Upper lobe of left lung (tissue), 6 donors: ENCODE results near the gene VEZT. TPM values are rescaled to one million over a fixed set of nuclear protein-coding genes. Genes with fewer than 3 reads are reported as not detected.
A peak's percentile ranks its signal among the peaks of the same experiment; 100 is the strongest.

Source experiments
- ATAC-seq, 2 donors: fragments of 200-7000 bp; cut with Tn5 transposase; one replicate each; pipeline ENCODE4 v1.9.1; 2022; ENCODE audit warnings: mild to moderate bottlenecking in 2 of 2, moderate library complexity in 2 of 2; ENCODE audit not compliant: low FRiP score in 2 of 2
- DNase-seq, 2 donors: peaks; one replicate each; pipeline ENCODE4 v3.0.0-alpha.2; 2019 to 2020
- H3K27ac ChIP-seq, 4 donors: fragments of 200-600 bp; sonication (generic); one replicate each; pipeline ENCODE4 v1.5.1; 2016 to 2019
- H3K27me3 ChIP-seq, 4 donors: fragments of 200-600 bp; sonication (generic); one replicate each; pipeline ENCODE4 v1.5.1; 2017 to 2019
- H3K36me3 ChIP-seq, 4 donors: fragments of 200-600 bp; sonication (generic); one replicate each; pipeline ENCODE4 v1.5.1; 2016 to 2019
- H3K4me1 ChIP-seq, 4 donors: fragments of 200-600 bp; sonication (generic); one replicate each; pipeline ENCODE4 v1.5.1; 2018 to 2019
- H3K4me3 ChIP-seq, 4 donors: fragments of 200-600 bp; sonication (generic); one replicate each; pipeline ENCODE4 v1.5.1; 2017 to 2019; ENCODE audit warnings: mild to moderate bottlenecking in 2 of 4, moderate library complexity in 1 of 4
- H3K9me3 ChIP-seq, 4 donors: fragments of 200-600 bp; sonication (generic); one replicate each; pipeline ENCODE4 v1.5.1; 2018 to 2019
- CTCF ChIP-seq, 6 experiments: fragments of 450-650 bp in 4 of 6; fragments of 200-600 bp in 2 of 6; sonication (generic) in 2 of 6; IDR thresholded peaks; one replicate each; pipeline ENCODE4 v1.5.1; 2016 to 2019; ENCODE audit warnings: antibody characterized with exemption in 6 of 6
- EP300 ChIP-seq, 4 donors: sonication (generic); formaldehyde crosslinking; IDR thresholded peaks; one replicate each; pipeline ENCODE4 v1.5.1; 2017; ENCODE audit warnings: antibody characterized with exemption in 4 of 4, control low read depth in 2 of 4
- POLR2A ChIP-seq, 4 donors: fragments of 450-650 bp; IDR thresholded peaks; one replicate each; pipeline ENCODE4 v1.5.1; 2016 to 2017; ENCODE audit warnings: antibody characterized with exemption in 4 of 4, mild to moderate bottlenecking in 2 of 4
- POLR2AphosphoS5 ChIP-seq, 2 donors: sonication (generic); formaldehyde crosslinking; IDR thresholded peaks; one replicate each; pipeline ENCODE4 v1.5.1; 2017; ENCODE audit warnings: antibody characterized with exemption in 2 of 2
- WGBS, 2 donors: methylation state at CpG; one replicate each; pipeline ENCODE4 v1.1.5; 2017 to 2018; 5-methylcytosine and 5-hydroxymethylcytosine counted together
- total RNA-seq, 6 donors: library from RNA; depleted of rRNA in 4 of 6; stranded (reverse); fragments of >200 nt in 4 of 6; gene quantifications; one replicate each; pipeline versions ENCODE4 v1.1.0 to v1.2.1, GENCODE V29; 2016 to 2021
- donor health status: DM: no; HTN: no; CAD: no; lungs with moderate emphysema.
- donor health status: DM: no; HTN: yes; CAD: no; lungs with severe emphysema.

Gene VEZT
- total RNA-seq, 6 donors from 2014 or later = 29.6 to 119 (median 69.5) TPM

- ATAC-seq = no peak
- DNase-seq = no peak
- H3K27me3 ChIP-seq = no peaks in the 10 kb centered on the region
Measured at GRCh38 chr12:95328708-95329107, 111.1 kb downstream of the VEZT start.

GRCh38 chr12:95335948-95336347 lies 118.3 kb downstream of the VEZT start:
- H3K36me3 ChIP-seq = no peaks in the 10 kb centered on the region
- H3K27ac ChIP-seq = peak overlapping the region; percentile 9 to 71 (median 28)
- WGBS, 2 donors = 44 to 45% methylated on average over 4 of the region's 4 CpGs
- peaks cover 5 to 12% (median 10%) of the 10 kb centered on the region in 4 donors for H3K4me1 ChIP-seq
- DNase-seq (no peak), ATAC-seq (no peak)
- no peaks in the 10 kb centered on the region for H3K27me3 ChIP-seq
- peak overlapping the region in 1 of 4 donors; percentile 14 for H3K4me3 ChIP-seq
- TF ChIP-seq POLR2AphosphoS5 (IDR thresholded peaks at IDR 0.05) = no peak
- TF ChIP-seq POLR2A (IDR thresholded peaks at IDR 0.05) = no peak
- no peak for TF ChIP-seq EP300 (IDR thresholded peaks at IDR 0.05)
- no peak for TF ChIP-seq CTCF (IDR thresholded peaks at IDR 0.05)
- no peaks in the 10 kb centered on the region for H3K9me3 ChIP-seq

More at GRCh38 chr12:95328708-95329107, 111.1 kb downstream of the VEZT start:
- H3K4me3 ChIP-seq = no peak overlapping the region
- peaks cover 0 to 4% (median 0%) of the 10 kb centered on the region in 4 donors for H3K4me1 ChIP-seq
- H3K9me3 ChIP-seq = no peaks in the 10 kb centered on the region
- no peak overlapping the region for H3K27ac ChIP-seq
- H3K36me3 ChIP-seq = no peaks in the 10 kb centered on the region
- no peak for TF ChIP-seq CTCF (IDR thresholded peaks at IDR 0.05)
- TF ChIP-seq EP300 (IDR thresholded peaks at IDR 0.05) = no peak
- no peak for TF ChIP-seq POLR2AphosphoS5 (IDR thresholded peaks at IDR 0.05)
- TF ChIP-seq POLR2A (IDR thresholded peaks at IDR 0.05) = no peak

- ATAC-seq = peak; percentile 81 to 88
Measured at GRCh38 chr12:95336387-95337067, 118.9 kb downstream of the VEZT start.

GRCh38 chr12:95337146-95337545 lies 119.5 kb downstream of the VEZT start:
- Histone ChIP-seq H3K4me1 (peaks cover 5 to 12% (median 10%) of the 10 kb centered on the region in 4 donors), H3K27me3 (no peaks in the 10 kb centered on the region), H3K27ac (no peak overlapping the region), H3K4me3 (no peak overlapping the region), H3K36me3 (no peaks in the 10 kb centered on the region), H3K9me3 (no peaks in the 10 kb centered on the region)
- no peak for ATAC-seq
- 60 to 69% methylated on average over 5 of the region's 5 CpGs for WGBS, 2 donors
- no peak for DNase-seq
- TF ChIP-seq POLR2AphosphoS5 (IDR thresholded peaks at IDR 0.05) (no peak), CTCF (IDR thresholded peaks at IDR 0.05) (no peak), POLR2A (IDR thresholded peaks at IDR 0.05) (no peak), EP300 (IDR thresholded peaks at IDR 0.05) (no peak)

More at GRCh38 chr12:95336387-95337067, 118.9 kb downstream of the VEZT start:
- H3K4me1 ChIP-seq = peaks cover 5 to 12% (median 10%) of the 10 kb centered on the region in 4 donors
- H3K27ac ChIP-seq = peak overlapping the region in 3 of 4 donors; percentile 9 to 71 (median 45)
- H3K27me3 ChIP-seq = no peaks in the 10 kb centered on the region
- DNase-seq = peak in 1 of 2 donors; percentile 78
- 32 to 41% methylated on average over 9 to 10 of the region's 10 CpGs for WGBS, 2 donors
- H3K36me3 ChIP-seq = no peaks in the 10 kb centered on the region
- peak overlapping the region in 1 of 4 donors; percentile 14 for H3K4me3 ChIP-seq
- TF ChIP-seq POLR2AphosphoS5 (IDR thresholded peaks at IDR 0.05) (peak in 1 of 2 donors; percentile 22), POLR2A (IDR thresholded peaks at IDR 0.05) (no peak), EP300 (IDR thresholded peaks at IDR 0.05) (no peak), CTCF (IDR thresholded peaks at IDR 0.05) (peak; percentile 41 to 87 (median 82))
- no peaks in the 10 kb centered on the region for H3K9me3 ChIP-seq
